ENCODE results near the gene PHACTR1.

DNA sequence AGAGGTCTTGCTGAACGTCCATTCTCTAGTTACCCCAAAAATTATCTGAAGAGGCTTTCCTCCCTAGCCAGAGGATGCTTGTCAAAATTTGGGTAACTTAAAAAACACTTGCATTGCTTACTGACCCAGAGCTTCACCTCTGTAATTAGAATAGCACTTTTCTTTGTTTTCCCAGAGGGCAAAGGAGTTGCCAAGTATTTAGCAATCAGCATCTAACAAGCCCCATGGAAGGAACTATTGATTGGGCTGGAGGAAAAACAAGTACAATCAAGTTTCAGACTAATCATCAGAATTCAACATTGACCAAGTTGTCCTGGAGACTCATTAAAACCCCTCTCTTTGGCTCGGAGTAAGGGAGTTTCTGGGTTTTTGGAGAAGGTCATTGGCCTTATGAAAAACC is 385.4 kb downstream of the PHACTR1 start:
- no peak for TF ChIP-seq ZFP30 (CRISPR knock-in tag; IDR thresholded peaks at IDR 0.05)
- no peak for TF ChIP-seq ESRRG (CRISPR knock-in tag; IDR thresholded peaks at IDR 0.05)

All from SK-N-SH treated with all-trans-retinoic acid at 6 μM for 48 hours (cell line).